ENCODE data around the gene CORO2A. TPM values are rescaled to one million over a fixed set of nuclear protein-coding genes. Genes with fewer than 3 reads are reported as not detected.

CORO2A gene
- total RNA-seq, 1 donor from 2014 or later = 2.4 TPM

DNA sequence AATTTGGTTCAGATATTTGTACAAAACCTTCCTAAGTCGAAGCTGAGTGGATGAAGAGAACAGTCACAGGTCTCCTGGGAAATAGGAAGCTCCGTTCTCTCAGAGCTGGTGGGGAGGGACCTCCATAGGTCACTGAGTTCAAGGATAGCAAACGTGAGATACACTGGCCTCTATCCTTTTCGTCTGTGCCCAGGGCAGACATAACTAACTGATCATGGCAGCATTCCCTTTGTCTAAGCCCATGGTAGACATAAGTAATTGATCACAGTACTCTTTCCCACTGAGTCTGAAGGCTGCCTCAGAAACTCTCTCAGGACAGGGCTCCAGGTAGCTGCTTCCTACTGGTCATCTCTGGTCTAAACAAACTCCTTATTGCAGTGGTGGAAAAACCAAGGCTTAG is 12.3 kb upstream of the CORO2A start:
- Histone ChIP-seq H3K27ac (no peak overlapping the region), H4K20me1 (ENCODE audit: low read depth) (no peaks in the 10 kb centered on the region), H2AFZ (replicated peaks) (no peak overlapping the region), H3K4me1 (peaks cover 4% of the 10 kb centered on the region), H3K79me2 (ENCODE audit: low read depth) (no peaks in the 10 kb centered on the region), H3K36me3 (no peaks in the 10 kb centered on the region), H3K9ac (no peak overlapping the region), H3F3A (ENCODE audit: low read depth) (no peaks in the 10 kb centered on the region), H3K9me3 (ENCODE audit: low read depth) (no peaks in the 10 kb centered on the region), H3K4me2 (no peak overlapping the region), H3K4me3 (no peak overlapping the region), H3K27me3 (no peaks in the 10 kb centered on the region)
- no peak for DNase-seq (ENCODE audit: low spot score)
- H3K9me3 Mint-ChIP-seq = no peaks in the 10 kb centered on the region
- TF ChIP-seq EZH2phosphoT487 (IDR thresholded peaks at IDR 0.05) (no peak), EZH2 (IDR thresholded peaks at IDR 0.05) (no peak)
- TF ChIP-seq, protein P1, sequence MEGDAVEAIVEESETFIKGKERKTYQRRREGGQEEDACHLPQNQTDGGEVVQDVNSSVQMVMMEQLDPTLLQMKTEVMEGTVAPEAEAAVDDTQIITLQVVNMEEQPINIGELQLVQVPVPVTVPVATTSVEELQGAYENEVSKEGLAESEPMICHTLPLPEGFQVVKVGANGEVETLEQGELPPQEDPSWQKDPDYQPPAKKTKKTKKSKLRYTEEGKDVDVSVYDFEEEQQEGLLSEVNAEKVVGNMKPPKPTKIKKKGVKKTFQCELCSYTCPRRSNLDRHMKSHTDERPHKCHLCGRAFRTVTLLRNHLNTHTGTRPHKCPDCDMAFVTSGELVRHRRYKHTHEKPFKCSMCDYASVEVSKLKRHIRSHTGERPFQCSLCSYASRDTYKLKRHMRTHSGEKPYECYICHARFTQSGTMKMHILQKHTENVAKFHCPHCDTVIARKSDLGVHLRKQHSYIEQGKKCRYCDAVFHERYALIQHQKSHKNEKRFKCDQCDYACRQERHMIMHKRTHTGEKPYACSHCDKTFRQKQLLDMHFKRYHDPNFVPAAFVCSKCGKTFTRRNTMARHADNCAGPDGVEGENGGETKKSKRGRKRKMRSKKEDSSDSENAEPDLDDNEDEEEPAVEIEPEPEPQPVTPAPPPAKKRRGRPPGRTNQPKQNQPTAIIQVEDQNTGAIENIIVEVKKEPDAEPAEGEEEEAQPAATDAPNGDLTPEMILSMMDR (IDR thresholded peaks at IDR 0.05) = no peak
- H3K36me3 Mint-ChIP-seq = no peaks in the 10 kb centered on the region
- peaks cover 4% of the 10 kb centered on the region for H3K4me1 Mint-ChIP-seq
- H3K27ac Mint-ChIP-seq = no peak overlapping the region
- H3K4me3 Mint-ChIP-seq = no peak overlapping the region
- H3K27me3 Mint-ChIP-seq (ENCODE audit: insufficient read depth, low read depth) = peaks cover 10% of the 10 kb centered on the region

DNA sequence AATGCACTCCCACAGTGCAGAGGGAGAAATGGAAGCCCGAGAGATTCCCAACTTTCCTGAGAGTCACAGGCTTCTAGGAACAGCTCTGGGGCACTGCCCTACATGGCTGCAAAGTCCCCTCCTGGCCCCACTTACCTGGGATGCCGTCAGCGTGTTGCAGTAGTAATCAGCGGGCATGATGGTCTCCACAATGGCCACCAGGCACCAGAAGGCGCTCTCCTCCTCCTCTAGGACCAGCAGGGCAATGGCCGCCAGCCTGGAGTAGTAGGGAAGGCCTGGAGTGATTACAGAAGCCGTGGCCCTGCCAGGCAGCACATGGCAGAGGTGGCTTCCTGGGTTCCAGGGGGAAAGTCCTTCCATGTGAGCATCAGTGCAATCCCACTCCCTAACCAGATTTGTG is 10.7 kb upstream of the CORO2A start:
- peaks cover 6% of the 10 kb centered on the region for H3K4me1 Mint-ChIP-seq
- peaks cover 14% of the 10 kb centered on the region for H3K27me3 Mint-ChIP-seq (ENCODE audit: insufficient read depth, low read depth)
- H3K79me2 ChIP-seq (ENCODE audit: low read depth) = no peaks in the 10 kb centered on the region
- no peaks in the 10 kb centered on the region for H4K20me1 ChIP-seq (ENCODE audit: low read depth)
- H3K27ac ChIP-seq = no peak overlapping the region
- no peaks in the 10 kb centered on the region for H3F3A ChIP-seq (ENCODE audit: low read depth)
- no peaks in the 10 kb centered on the region for H3K36me3 ChIP-seq
- H2AFZ ChIP-seq (replicated peaks) = no peak overlapping the region
- no peak overlapping the region for H3K27ac Mint-ChIP-seq
- H3K4me1 ChIP-seq = peaks cover 8% of the 10 kb centered on the region
- DNase-seq (ENCODE audit: low spot score) = no peak
- H3K9ac ChIP-seq = no peak overlapping the region
- no peak overlapping the region for H3K4me3 ChIP-seq
- H3K9me3 Mint-ChIP-seq = no peaks in the 10 kb centered on the region
- no peaks in the 10 kb centered on the region for H3K27me3 ChIP-seq
- H3K4me2 ChIP-seq = no peak overlapping the region
- H3K9me3 ChIP-seq (ENCODE audit: low read depth) = no peaks in the 10 kb centered on the region
- H3K4me3 Mint-ChIP-seq = no peak overlapping the region
- TF ChIP-seq EZH2 (IDR thresholded peaks at IDR 0.05) (no peak), EZH2phosphoT487 (IDR thresholded peaks at IDR 0.05) (no peak)
- TF ChIP-seq, protein P1 (IDR thresholded peaks at IDR 0.05) = no peak
- H3K36me3 Mint-ChIP-seq = no peaks in the 10 kb centered on the region

DNA sequence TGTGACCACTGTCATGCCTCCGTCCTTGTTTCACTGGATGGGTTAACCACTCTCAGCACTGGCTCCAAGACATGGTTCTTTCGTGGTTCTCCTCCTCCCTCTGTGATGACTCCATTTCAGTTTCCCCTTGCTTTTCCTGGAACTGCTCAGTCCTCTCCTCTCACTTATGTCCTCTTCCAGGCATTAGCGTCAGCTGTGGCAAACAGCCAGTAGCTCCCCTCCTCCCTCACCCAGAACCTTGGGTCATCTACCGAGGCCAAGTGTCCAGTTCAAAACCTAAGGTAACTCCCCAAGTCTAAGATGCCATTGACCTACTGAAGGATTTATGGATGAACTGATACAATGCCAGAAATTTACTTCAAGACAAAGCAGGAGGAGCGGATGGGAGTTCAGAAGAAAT is 9.8 kb upstream of the CORO2A start:
- H3K9ac ChIP-seq = no peak overlapping the region
- no peaks in the 10 kb centered on the region for H4K20me1 ChIP-seq (ENCODE audit: low read depth)
- H3K4me2 ChIP-seq = no peak overlapping the region
- Mint-ChIP-seq H3K4me1 (peaks cover 5% of the 10 kb centered on the region), H3K27me3 (ENCODE audit: insufficient read depth, low read depth) (peaks cover 11% of the 10 kb centered on the region), H3K4me3 (no peak overlapping the region), H3K9me3 (no peaks in the 10 kb centered on the region), H3K36me3 (no peaks in the 10 kb centered on the region), H3K27ac (no peak overlapping the region)
- H3K4me3 ChIP-seq = no peak overlapping the region
- no peaks in the 10 kb centered on the region for H3K79me2 ChIP-seq (ENCODE audit: low read depth)
- no peak for DNase-seq (ENCODE audit: low spot score)
- no peaks in the 10 kb centered on the region for H3F3A ChIP-seq (ENCODE audit: low read depth)
- no peaks in the 10 kb centered on the region for H3K27me3 ChIP-seq
- no peaks in the 10 kb centered on the region for H3K9me3 ChIP-seq (ENCODE audit: low read depth)
- no peak overlapping the region for H2AFZ ChIP-seq (replicated peaks)
- no peaks in the 10 kb centered on the region for H3K36me3 ChIP-seq
- peaks cover 8% of the 10 kb centered on the region for H3K4me1 ChIP-seq
- TF ChIP-seq EZH2phosphoT487 (IDR thresholded peaks at IDR 0.05) (no peak), EZH2 (IDR thresholded peaks at IDR 0.05) (no peak)
- TF ChIP-seq, protein P1 (IDR thresholded peaks at IDR 0.05) = no peak
- H3K27ac ChIP-seq = no peak overlapping the region

Data from neural progenitor cell (in vitro differentiated cells).